Ascending aorta (tissue), 2 donors: ENCODE measurements around the gene FAM118A. TPM values are rescaled to one million over a fixed set of nuclear protein-coding genes. Genes with fewer than 3 reads are reported as not detected.
"Not testable (repeated sequence)": the region's sequence is repeated elsewhere in the genome, so short reads cannot be mapped to it uniquely, and the experiment has no call there.

Experiments
- DNase-seq, 2 donors: peaks; one replicate each; pipeline ENCODE4 v3.0.0-alpha.2; 2019; ENCODE audit warnings: low spot score in 2 of 2
- H3K27ac ChIP-seq, 2 donors: fragments of 200-600 bp; sonication (generic); one replicate each; pipeline ENCODE4 v1.5.1; 2016 to 2017; ENCODE audit warnings: mild to moderate bottlenecking in 1 of 2
- H3K27me3 ChIP-seq: fragments of 200-600 bp; sonication (generic); one replicate; pipeline ENCODE4 v1.5.1; 2017
- H3K36me3 ChIP-seq, 2 donors: fragments of 200-600 bp; sonication (generic); one replicate each; pipeline ENCODE4 v1.5.1; 2016
- H3K4me1 ChIP-seq, 2 donors: fragments of 200-600 bp; sonication (generic); one replicate each; pipeline ENCODE4 v1.5.1; 2016 to 2017; ENCODE audit warnings: mild to moderate bottlenecking in 1 of 2
- H3K4me3 ChIP-seq, 2 donors: fragments of 200-600 bp; sonication (generic); one replicate each; pipeline ENCODE4 v1.5.1; 2016 to 2017; ENCODE audit warnings: mild to moderate bottlenecking in 1 of 2
- H3K9me3 ChIP-seq, 2 donors: fragments of 200-600 bp; sonication (generic); one replicate each; pipeline ENCODE4 v1.5.1; 2016
- intact Hi-C: fragments of 100-400 bp; cut with DNase I; formaldehyde crosslinking; loops from one replicate; pipeline ENCODE4 v1.15.1; 2023
- total RNA-seq: library from RNA; depleted of rRNA; stranded (reverse); fragments of >200 nt; gene quantifications from one replicate; pipeline ENCODE4 v1.1.0, GENCODE V29; 2016
- TF ChIP-seq, protein P1 (sequence below), 3 experiments: fragments of 200-600 bp in 2 of 3; fragments of 450-650 bp in 1 of 3; sonication (generic) in 2 of 3; IDR thresholded peaks; one replicate each; pipeline ENCODE4 v1.5.1; 2016 to 2019; ENCODE audit warnings: antibody characterized with exemption in 3 of 3, mild to moderate bottlenecking in 1 of 3, moderate library complexity in 1 of 3

The FAM118A gene
- total RNA-seq, 1 donor from 2014 or later, result 23.5 TPM

DNA sequence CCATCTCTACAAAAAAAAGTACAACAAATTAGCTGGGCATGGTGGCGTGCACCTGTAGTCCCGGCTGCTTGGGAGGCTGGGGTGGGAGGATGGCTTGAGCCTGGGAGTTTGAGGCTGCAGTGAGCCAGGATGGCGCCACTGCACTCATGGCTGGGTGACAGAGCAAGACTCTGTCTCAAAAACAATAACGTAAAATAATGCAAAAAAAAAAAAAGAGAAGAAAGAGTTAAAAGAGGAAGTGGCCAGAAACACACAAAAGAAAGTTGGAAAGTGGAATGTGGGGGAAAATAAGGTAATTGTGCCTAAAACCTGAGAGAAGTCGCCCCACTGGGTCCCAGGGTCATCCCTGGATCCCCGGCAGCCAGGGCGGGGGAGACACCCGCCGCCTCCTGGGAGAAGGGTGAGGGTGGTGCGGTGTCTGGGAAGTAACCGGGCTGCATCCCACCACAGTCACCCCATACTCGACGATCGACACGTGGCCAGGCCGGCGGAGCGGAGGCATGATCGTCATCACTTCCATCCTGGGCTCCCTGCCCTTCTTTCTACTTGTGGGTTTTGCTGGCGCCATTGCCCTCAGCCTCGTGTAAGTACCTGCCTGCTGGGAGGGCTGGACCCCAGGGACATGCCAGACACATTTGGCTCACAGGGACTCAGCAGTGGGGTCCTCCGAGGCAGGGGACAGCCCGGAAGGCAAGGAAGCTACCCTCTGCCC is 16.8 kb upstream of the FAM118A start:
- Histone ChIP-seq H3K4me1 (no peaks in the 10 kb centered on the region), H3K27me3 (no peaks in the 10 kb centered on the region), H3K4me3 (no peak overlapping the region), H3K36me3 (no peaks in the 10 kb centered on the region), H3K27ac (no peak overlapping the region), H3K9me3 (no peaks in the 10 kb centered on the region)
- TF ChIP-seq, protein P1, sequence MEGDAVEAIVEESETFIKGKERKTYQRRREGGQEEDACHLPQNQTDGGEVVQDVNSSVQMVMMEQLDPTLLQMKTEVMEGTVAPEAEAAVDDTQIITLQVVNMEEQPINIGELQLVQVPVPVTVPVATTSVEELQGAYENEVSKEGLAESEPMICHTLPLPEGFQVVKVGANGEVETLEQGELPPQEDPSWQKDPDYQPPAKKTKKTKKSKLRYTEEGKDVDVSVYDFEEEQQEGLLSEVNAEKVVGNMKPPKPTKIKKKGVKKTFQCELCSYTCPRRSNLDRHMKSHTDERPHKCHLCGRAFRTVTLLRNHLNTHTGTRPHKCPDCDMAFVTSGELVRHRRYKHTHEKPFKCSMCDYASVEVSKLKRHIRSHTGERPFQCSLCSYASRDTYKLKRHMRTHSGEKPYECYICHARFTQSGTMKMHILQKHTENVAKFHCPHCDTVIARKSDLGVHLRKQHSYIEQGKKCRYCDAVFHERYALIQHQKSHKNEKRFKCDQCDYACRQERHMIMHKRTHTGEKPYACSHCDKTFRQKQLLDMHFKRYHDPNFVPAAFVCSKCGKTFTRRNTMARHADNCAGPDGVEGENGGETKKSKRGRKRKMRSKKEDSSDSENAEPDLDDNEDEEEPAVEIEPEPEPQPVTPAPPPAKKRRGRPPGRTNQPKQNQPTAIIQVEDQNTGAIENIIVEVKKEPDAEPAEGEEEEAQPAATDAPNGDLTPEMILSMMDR (IDR thresholded peaks at IDR 0.05), result no peak
- intact Hi-C loops, result no loop called here
- DNase-seq, result no peak

DNA sequence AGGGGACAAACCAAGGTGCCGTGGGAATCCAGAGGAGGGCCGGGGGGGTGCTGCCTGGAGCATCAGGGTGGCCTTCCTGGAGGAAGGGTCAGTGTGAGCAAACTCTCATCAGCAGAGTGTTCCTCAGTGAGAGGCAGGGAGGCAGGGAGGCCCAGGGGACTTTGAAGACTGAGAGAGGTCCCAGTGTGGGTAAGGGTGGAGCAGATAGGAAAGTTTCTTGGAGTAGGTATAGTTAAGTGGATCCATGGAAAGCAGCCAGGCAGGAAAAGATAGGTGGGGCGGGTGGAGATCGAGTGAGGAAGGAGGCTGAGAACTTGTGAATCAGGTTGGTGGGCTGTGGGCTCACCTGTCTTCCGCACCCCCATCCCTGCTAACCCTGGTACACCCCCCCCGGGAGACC is 15.7 kb upstream of the FAM118A start:
- no peaks in the 10 kb centered on the region for H3K9me3 ChIP-seq
- TF ChIP-seq, protein P1 (IDR thresholded peaks at IDR 0.05), result no peak
- no peaks in the 10 kb centered on the region for H3K4me1 ChIP-seq
- DNase-seq, result no peak
- no peak overlapping the region for H3K27ac ChIP-seq
- no peaks in the 10 kb centered on the region for H3K36me3 ChIP-seq
- H3K27me3 ChIP-seq, result no peaks in the 10 kb centered on the region
- intact Hi-C loops, result no loop called here
- H3K4me3 ChIP-seq, result no peak overlapping the region

DNA sequence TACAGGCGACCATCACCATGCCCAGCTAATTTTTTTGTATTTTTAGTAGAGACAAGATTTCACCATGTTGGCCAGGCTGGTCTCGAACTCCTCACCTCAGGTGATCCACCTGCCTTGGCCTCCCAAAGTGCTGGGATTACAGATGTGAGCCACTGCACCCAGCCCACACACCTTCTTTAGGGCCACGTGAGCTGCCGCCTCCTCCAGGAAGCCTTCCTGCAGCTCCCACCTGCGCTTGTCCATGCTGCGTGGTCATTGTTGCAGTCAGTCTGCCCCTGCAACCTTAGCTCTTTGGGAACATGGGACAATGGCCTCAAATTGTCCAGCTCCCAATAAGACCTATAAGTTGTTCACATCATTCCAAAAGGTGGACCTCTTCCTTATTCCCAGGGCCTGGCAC is 14.7 kb upstream of the FAM118A start:
- DNase-seq, H3K27me3 ChIP-seq, intact Hi-C loops, H3K9me3 ChIP-seq, H3K27ac ChIP-seq, H3K36me3 ChIP-seq, H3K4me1 ChIP-seq, H3K4me3 ChIP-seq: not testable (repeated sequence)

DNA sequence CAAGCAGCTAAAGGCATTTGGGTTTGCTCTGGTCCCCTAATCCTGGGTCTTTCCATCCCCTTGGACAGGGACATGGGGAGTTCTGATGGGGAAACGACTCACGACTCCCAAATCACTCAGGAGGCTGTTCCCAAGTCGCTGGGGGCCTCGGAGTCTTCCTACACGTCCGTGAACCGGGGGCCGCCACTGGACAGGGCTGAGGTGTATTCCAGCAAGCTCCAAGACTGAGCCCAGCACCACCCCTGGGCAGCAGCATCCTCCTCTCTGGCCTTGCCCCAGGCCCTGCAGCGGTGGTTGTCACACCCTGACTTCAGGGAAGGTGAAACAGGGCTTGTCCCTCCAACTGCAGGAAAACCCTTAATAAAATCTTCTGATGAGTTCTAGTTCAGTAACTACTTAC is 14.2 kb upstream of the FAM118A start:
- H3K4me3 ChIP-seq, result no peak overlapping the region
- H3K36me3 ChIP-seq, result no peaks in the 10 kb centered on the region
- H3K27ac ChIP-seq, result no peak overlapping the region
- intact Hi-C loops, result no loop called here
- H3K27me3 ChIP-seq, result no peaks in the 10 kb centered on the region
- H3K9me3 ChIP-seq, result no peaks in the 10 kb centered on the region
- no peaks in the 10 kb centered on the region for H3K4me1 ChIP-seq
- TF ChIP-seq, protein P1 (IDR thresholded peaks at IDR 0.05), result no peak
- no peak for DNase-seq

DNA sequence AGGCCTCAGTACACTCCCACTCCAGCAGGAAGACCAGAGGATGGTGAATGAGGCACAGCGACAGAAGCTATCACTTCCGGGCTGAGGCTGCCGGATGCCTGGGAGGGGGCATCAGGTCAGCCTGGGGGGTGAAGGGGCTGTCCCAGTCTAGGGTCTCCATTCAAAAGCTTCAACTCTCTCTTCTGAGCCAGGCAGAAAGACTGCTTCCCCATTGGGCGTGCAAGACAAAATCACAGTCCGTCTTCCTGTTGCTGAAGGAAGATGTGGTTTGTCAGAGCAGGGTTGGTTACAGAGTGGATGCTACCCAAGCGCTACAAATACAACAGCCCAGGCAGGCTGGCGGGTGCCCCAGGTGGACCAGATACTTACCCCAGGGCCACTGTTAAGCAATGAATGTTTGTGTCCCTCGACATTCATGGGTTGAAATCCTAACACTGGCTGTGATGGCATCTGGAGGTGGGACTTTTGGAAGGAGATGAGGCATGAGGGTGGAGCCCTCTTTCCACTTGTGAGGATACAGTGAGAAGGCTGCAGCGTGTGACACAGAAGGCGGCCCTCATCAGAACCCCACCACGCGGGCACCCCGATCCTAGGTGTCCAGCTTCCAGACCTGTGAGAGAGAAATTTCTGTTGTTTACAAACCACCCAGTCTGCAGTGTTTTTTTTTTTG is 13.0 kb upstream of the FAM118A start:
- no peak overlapping the region for H3K27ac ChIP-seq
- H3K27me3 ChIP-seq, result no peaks in the 10 kb centered on the region
- H3K9me3 ChIP-seq, result no peaks in the 10 kb centered on the region
- no peaks in the 10 kb centered on the region for H3K4me1 ChIP-seq
- TF ChIP-seq, protein P1 (IDR thresholded peaks at IDR 0.05), result no peak
- intact Hi-C loops, result no loop called here
- no peak for DNase-seq
- H3K4me3 ChIP-seq, result no peak overlapping the region
- no peaks in the 10 kb centered on the region for H3K36me3 ChIP-seq

DNA sequence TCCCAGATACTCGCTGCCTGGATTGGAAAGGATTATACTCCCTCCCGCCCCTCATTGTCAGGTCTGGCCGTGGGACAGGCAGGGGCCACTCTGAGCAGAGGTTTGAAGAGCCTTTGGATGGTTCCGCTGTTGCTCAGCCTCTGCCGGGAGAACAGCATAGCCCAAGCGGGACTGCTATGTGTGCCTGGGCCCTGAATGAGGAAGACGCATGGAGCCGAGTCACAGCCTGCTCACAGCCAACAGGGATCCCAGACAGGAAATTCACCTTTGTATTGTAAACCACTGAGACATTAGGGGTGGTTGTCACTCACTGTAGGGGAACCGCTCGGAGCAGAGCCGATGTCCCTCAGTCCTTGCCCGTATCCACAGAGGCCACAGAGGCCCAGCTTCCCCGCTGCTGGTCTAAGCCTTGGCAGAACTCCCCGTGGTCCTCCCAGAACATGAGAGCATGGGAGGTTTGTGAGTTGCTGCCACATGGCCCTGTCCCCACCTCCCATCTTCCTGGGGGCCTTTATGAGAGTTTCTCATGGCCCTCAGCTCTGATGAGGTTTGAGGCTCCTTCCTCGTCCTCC is 10.7 kb upstream of the FAM118A start:
- no peak overlapping the region for H3K27ac ChIP-seq
- no peak overlapping the region for H3K4me3 ChIP-seq
- no peaks in the 10 kb centered on the region for H3K4me1 ChIP-seq
- TF ChIP-seq, protein P1 (IDR thresholded peaks at IDR 0.05), result no peak
- H3K9me3 ChIP-seq, result no peaks in the 10 kb centered on the region
- no peaks in the 10 kb centered on the region for H3K36me3 ChIP-seq
- intact Hi-C loops, result no loop called here
- H3K27me3 ChIP-seq, result no peaks in the 10 kb centered on the region
- no peak for DNase-seq
